Effector memory CD8-positive, alpha-beta T cell (primary cell): Measurements from ENCODE around the gene ITPR1.

ENCODE experiments used
- ATAC-seq: fragments of 150-1000 bp; cut with Tn5 transposase; replicated peaks from 2 replicates; pipeline ENCODE4 v1.10.0; 2021; ENCODE audit warnings: mild to moderate bottlenecking, moderate library complexity
- DNase-seq, 3 experiments: peaks; one replicate each; pipeline ENCODE4 v3.0.0; 2021
- H3K27ac Mint-ChIP-seq, 2 donors: one replicate each; pipeline ENCODE4 v1.8.0; 2022; ENCODE audit warnings: mild to moderate bottlenecking in 2 of 2, mixed read lengths in 2 of 2, moderate library complexity in 2 of 2
- H3K27me3 Mint-ChIP-seq, 2 donors: one replicate each; pipeline ENCODE4 v1.8.0; 2022; ENCODE audit warnings: mixed read lengths in 2 of 2
- H3K36me3 Mint-ChIP-seq: one replicate; pipeline ENCODE4 v1.8.0; 2022; ENCODE audit warnings: mild to moderate bottlenecking, moderate library complexity, mixed read lengths; ENCODE audit not compliant: insufficient read depth
- H3K4me1 Mint-ChIP-seq, 2 donors: one replicate each; pipeline ENCODE4 v1.8.0; 2022; ENCODE audit warnings: low read depth in 2 of 2, mixed read lengths in 2 of 2
- H3K4me3 Mint-ChIP-seq, 2 donors: one replicate each; pipeline ENCODE4 v1.8.0; 2022; ENCODE audit warnings: mild to moderate bottlenecking in 2 of 2, mixed read lengths in 2 of 2, moderate library complexity in 2 of 2
- H3K9me3 Mint-ChIP-seq, 2 donors: one replicate each; pipeline ENCODE4 v1.8.0; 2022; ENCODE audit warnings: mixed read lengths in 2 of 2

ITPR1 gene

DNA sequence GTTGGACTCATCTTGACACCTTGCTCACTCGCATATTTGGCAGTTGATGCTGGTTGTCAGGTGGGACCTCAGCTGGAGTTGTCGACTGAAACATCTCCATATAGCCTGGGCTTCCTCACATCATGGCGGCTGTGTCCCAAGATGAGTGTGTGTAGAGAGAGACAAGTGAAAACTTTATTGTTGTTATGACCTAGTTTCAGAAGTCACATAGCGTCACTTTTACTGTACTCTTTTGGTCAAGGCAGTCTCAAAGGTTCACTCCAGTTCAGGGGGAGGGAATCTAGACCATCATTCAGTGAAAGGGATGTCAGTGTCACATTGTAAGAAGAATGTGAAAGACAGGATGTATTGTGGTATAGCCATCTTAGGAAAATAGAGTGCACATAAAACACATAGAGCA is 214.2 kb downstream of the ITPR1 start:
- DNase-seq (no peak), ATAC-seq (no peak)
- Mint-ChIP-seq H3K36me3 (peaks cover 18% of the 10 kb centered on the region), H3K9me3 (no peaks in the 10 kb centered on the region), H3K27ac (peak overlapping the region in 1 of 2 donors; percentile 63), H3K4me1 (peaks cover 3 to 5% of the 10 kb centered on the region in 2 donors), H3K4me3 (no peak overlapping the region), H3K27me3 (no peaks in the 10 kb centered on the region)

DNA sequence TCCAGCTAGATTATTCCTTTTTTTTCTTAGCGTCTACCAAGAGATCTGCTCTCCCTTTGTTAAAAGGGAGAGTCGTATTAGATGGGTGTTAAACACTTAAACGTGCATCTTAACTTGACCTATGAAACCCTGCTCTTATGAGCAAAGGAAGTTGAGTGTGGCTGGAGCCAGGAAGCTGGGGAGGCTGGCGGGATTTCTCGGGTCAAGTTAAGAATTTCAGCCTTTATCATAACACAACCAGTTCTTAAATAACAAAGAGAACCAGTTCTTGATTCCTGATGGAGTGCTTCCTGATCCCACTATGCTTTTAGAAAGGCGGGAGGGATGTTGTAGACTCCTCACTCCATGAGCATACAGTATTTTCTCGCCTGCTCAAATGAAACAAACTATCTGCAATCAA is 215.1 kb downstream of the ITPR1 start:
- H3K9me3 Mint-ChIP-seq, result no peaks in the 10 kb centered on the region
- ATAC-seq (no peak), DNase-seq (no peak)
- no peaks in the 10 kb centered on the region for H3K27me3 Mint-ChIP-seq
- H3K4me1 Mint-ChIP-seq, result peaks cover 3 to 5% of the 10 kb centered on the region in 2 donors
- H3K4me3 Mint-ChIP-seq, result no peak overlapping the region
- peaks cover 12% of the 10 kb centered on the region for H3K36me3 Mint-ChIP-seq
- peak overlapping the region in 1 of 2 donors; percentile 5 for H3K27ac Mint-ChIP-seq

DNA sequence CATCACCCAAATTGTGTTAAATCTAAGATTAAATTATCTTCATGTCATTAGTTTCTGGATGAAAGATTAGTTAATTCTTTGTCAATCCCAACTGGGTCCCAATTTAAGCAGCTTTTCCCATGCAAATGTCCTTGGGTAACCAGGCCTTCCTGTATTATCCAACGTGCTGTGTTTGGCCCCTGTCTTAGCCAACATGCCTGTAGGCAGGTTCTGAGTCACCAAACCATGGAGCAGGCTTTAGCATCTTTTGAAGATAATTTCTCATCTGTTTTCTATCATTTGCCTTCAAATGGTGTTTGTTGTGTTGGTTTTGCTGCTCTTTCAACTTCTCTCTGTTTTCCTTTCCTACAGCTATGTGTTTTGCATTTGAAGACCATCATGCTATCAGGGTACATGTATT is 216.2 kb downstream of the ITPR1 start:
- H3K27me3 Mint-ChIP-seq, result no peaks in the 10 kb centered on the region
- H3K27ac Mint-ChIP-seq, result no peak overlapping the region
- ATAC-seq (no peak), DNase-seq (no peak)
- peaks cover 16% of the 10 kb centered on the region for H3K36me3 Mint-ChIP-seq
- H3K9me3 Mint-ChIP-seq, result no peaks in the 10 kb centered on the region
- H3K4me1 Mint-ChIP-seq, result peaks cover 5% of the 10 kb centered on the region in 2 donors
- no peak overlapping the region for H3K4me3 Mint-ChIP-seq

DNA sequence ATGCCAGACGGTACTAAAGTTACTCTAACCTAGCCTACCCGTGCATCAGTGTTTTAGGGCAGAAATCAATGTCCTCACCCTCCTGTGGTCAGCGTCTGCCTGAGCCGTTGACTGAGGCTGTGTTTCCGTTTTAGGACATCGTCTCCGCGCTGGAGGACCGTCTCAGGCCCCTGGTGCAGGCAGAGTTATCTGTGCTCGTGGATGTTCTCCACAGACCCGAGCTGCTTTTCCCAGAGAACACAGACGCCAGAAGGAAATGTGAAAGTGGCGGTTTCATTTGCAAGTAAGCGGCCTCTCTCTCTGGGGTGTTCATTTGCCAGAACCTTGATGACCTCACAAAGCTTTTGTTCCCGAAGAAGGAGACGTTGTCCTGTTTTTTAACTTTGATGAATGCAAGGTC is 217.0 kb downstream of the ITPR1 start:
- Mint-ChIP-seq H3K27ac (no peak overlapping the region), H3K27me3 (no peaks in the 10 kb centered on the region)

DNA sequence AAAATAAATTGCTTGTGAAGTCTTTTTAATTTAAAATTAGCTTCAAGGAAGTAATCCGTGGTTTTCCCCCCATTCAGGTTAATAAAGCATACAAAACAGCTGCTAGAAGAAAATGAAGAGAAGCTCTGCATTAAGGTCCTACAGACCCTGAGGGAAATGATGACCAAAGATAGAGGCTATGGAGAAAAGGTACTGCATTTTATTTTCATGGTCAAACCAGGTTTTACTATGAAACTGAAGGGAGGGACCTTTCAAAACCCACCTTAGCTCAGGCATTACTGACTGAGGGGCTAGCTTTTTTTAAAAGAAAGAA is 218.5 kb downstream of the ITPR1 start:
- Mint-ChIP-seq H3K9me3 (no peaks in the 10 kb centered on the region), H3K27ac (no peak overlapping the region), H3K36me3 (peaks cover 16% of the 10 kb centered on the region), H3K4me1 (peaks cover 5% of the 10 kb centered on the region in 2 donors), H3K27me3 (no peaks in the 10 kb centered on the region), H3K4me3 (no peak overlapping the region)
- no peak for DNase-seq
- ATAC-seq, result no peak

More for the DNA sequence above, 217.0 kb downstream of the ITPR1 start:
- no peak for ATAC-seq
- H3K9me3 Mint-ChIP-seq, result no peaks in the 10 kb centered on the region
- DNase-seq, result no peak
- peaks cover 15% of the 10 kb centered on the region for H3K36me3 Mint-ChIP-seq
- peaks cover 5% of the 10 kb centered on the region in 2 donors for H3K4me1 Mint-ChIP-seq
- H3K4me3 Mint-ChIP-seq, result no peak overlapping the region

DNA sequence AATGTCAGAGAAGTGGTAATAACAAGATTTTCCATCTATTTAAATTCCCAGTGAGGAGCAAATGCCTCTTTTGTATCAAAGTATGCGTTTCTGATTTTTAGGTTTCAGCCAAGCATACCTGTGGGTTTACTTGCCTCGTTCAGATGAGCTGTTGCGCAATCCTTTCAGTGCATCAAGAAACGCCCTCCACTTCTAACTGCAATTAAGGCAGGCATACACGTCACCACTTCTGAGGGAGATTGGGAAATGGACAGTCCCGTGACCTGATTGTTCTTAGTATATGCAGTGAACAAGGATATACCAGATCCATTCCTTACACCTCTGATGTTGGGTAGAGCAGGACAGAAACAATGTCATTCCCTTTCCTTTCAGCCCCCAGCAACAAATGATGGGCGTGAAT is 219.0 kb downstream of the ITPR1 start:
- peaks cover 16% of the 10 kb centered on the region for H3K36me3 Mint-ChIP-seq
- H3K27ac Mint-ChIP-seq, result no peak overlapping the region
- H3K27me3 Mint-ChIP-seq, result no peaks in the 10 kb centered on the region
- DNase-seq (no peak), ATAC-seq (no peak)
- H3K9me3 Mint-ChIP-seq, result no peaks in the 10 kb centered on the region
- H3K4me1 Mint-ChIP-seq, result peaks cover 5% of the 10 kb centered on the region in 2 donors
- no peak overlapping the region for H3K4me3 Mint-ChIP-seq

DNA sequence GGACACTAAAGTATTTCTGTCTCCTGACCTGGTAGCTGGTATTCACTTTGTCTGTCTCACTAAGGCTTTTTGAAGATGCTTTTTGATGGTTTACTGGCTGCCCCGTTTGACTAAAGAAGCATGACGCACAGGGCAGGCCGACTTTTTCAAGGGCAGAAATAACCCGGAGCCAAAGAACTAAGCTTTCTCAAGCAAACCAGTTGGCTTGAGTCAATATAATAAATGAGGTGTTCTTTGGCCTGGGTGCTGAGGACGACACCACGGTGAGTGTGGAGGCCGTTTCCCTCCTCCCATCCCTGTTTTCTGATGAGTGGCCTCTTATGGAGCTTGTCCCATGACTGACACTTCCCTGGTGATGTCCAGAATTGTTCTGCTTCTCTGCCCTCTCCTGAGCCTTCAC is 220.9 kb downstream of the ITPR1 start:
- Mint-ChIP-seq H3K4me1 (peaks cover 2 to 5% of the 10 kb centered on the region in 2 donors), H3K4me3 (no peak overlapping the region), H3K36me3 (peaks cover 16% of the 10 kb centered on the region), H3K27me3 (no peaks in the 10 kb centered on the region), H3K27ac (no peak overlapping the region), H3K9me3 (no peaks in the 10 kb centered on the region)
- ATAC-seq (no peak), DNase-seq (no peak)

DNA sequence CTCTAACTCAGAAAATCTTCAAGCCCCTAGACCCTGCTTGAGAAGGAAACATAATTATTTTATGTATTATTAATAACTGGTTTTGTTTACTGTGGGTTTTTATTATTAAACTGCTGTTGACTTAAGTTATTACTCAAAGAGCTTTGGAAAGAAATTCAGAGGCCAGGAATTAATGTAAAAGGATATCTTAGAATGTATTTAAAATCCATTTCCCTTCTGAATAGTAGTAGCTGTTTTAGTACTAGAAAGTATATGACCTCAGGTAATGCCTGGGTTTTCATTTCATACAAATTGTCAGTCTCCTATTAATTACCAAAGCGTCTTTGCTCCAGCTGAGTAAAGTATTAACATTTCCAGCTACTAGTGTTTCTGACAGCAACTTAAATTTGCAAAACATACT is 223.1 kb downstream of the ITPR1 start:
- no peak for DNase-seq
- H3K4me1 Mint-ChIP-seq, result peaks cover 2 to 3% of the 10 kb centered on the region in 2 donors
- peaks cover 16% of the 10 kb centered on the region for H3K36me3 Mint-ChIP-seq
- H3K4me3 Mint-ChIP-seq, result no peak overlapping the region
- H3K27ac Mint-ChIP-seq, result no peak overlapping the region
- H3K9me3 Mint-ChIP-seq, result no peaks in the 10 kb centered on the region
- no peaks in the 10 kb centered on the region for H3K27me3 Mint-ChIP-seq
- no peak for ATAC-seq

DNA sequence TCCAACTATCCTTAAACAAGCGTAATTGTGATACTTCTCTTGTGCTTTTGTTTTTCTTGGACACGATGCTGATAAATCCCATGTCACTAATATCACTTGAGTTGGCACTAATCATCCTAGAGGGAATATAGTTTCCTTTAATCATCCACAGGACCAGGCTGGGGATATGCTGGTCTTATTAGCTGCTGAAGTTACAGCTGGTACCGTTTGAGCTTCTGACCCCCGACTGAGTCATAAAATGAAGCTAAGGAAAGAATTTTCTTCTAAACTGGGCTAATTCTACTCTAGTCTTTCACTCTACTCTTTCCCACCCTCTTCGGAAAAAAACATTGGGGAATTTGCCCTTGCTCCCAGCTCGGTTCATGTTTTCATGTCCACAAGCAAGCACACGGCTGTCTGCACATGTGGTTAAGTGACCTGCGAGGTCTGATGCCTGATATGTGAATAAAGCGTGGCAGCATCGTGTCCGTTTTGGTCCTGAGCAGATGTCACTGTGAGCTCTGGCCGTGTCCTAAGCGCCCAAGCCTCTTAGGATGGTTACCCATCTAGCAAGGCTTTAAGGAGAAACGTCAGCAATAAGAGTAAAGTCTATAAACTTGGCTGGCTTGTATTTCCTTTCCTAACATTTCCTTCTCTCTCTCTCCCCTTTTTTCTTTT is 223.7 kb downstream of the ITPR1 start:
- no peak for ATAC-seq
- Mint-ChIP-seq H3K4me3 (no peak overlapping the region), H3K9me3 (no peaks in the 10 kb centered on the region), H3K27ac (no peak overlapping the region), H3K27me3 (no peaks in the 10 kb centered on the region), H3K36me3 (peaks cover 16% of the 10 kb centered on the region), H3K4me1 (peaks cover 0 to 2% of the 10 kb centered on the region in 2 donors)
- DNase-seq, result no peak

DNA sequence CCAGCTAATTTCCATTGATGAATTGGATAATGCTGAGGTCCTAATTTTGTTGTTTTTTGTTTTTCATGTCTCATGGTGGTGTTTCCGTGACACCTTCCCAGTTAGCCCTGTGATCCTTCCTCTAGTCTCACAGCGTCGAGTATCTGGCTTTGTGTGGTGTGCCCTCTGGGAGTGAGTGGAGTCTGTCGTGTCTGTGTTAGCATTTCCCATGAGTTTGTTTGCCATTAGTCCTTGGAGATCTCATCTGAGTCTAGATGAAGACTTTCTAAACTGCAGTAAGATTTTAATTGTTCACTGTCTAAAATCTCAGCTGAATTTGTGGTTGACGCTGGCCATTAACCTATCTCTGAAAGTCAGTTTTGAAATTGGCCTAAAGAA is 224.2 kb downstream of the ITPR1 start:
- no peaks in the 10 kb centered on the region for H3K9me3 Mint-ChIP-seq
- peaks cover 0 to 2% of the 10 kb centered on the region in 2 donors for H3K4me1 Mint-ChIP-seq
- peaks cover 16% of the 10 kb centered on the region for H3K36me3 Mint-ChIP-seq
- no peaks in the 10 kb centered on the region for H3K27me3 Mint-ChIP-seq
- no peak overlapping the region for H3K4me3 Mint-ChIP-seq
- H3K27ac Mint-ChIP-seq, result no peak overlapping the region
- DNase-seq (no peak), ATAC-seq (no peak)

DNA sequence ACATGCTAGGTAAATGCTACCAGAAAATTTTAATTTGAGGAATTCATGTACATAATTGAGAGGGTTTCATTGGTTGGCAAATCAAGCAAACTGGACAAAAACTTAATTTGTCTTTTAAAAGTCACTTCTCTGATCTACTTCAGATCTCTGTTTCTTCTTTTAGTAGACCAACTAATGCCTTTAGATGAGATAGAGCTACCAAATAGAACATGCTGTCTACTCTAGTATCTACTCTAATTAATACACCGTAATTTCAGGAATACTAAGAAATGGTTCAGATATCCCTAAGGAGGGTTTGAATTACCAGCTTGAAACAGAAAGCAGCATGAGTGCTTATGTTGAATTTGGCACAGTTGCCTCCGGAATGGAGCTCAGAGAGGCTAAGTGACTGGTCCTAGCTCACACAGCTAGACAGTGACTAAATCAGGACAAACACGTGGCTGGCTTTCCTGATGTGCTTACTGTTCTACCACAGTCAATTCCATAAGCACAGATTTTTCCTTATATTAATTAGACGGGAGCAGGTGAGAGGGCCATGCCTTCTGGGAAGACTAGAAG is 225.1 kb downstream of the ITPR1 start:
- Mint-ChIP-seq H3K4me1 (peaks cover 0 to 2% of the 10 kb centered on the region in 2 donors), H3K27me3 (no peaks in the 10 kb centered on the region), H3K9me3 (no peaks in the 10 kb centered on the region), H3K27ac (no peak overlapping the region), H3K4me3 (no peak overlapping the region), H3K36me3 (peaks cover 16% of the 10 kb centered on the region)
- DNase-seq (no peak), ATAC-seq (no peak)

DNA sequence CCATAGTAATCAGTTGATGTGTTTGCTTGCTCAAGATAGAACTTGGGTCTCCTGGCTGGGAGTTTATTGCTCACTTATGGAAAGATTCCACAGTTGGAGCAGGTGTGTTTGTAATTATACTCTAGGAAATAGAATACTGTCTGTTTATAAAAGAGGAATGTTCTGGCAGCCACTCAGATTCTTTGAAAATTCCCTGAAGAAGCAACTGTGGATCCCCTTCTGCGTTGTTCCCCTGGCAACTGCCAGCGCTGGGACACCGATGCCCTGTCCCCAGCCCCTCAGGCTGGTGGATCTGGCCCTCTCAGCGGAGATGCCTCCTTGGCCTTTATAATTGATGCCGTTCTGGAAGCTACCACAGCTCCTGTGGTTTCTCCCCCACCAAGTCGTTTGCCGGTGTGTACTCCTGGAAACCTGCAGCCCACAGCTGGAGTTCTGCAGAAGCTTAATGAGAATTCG is 225.9 kb downstream of the ITPR1 start:
- peaks cover 15% of the 10 kb centered on the region for H3K36me3 Mint-ChIP-seq
- H3K27me3 Mint-ChIP-seq, result no peaks in the 10 kb centered on the region
- ATAC-seq (no peak), DNase-seq (no peak)
- H3K4me1 Mint-ChIP-seq, result peaks cover 0 to 2% of the 10 kb centered on the region in 2 donors
- no peak overlapping the region for H3K27ac Mint-ChIP-seq
- H3K9me3 Mint-ChIP-seq, result no peaks in the 10 kb centered on the region
- H3K4me3 Mint-ChIP-seq, result no peak overlapping the region

DNA sequence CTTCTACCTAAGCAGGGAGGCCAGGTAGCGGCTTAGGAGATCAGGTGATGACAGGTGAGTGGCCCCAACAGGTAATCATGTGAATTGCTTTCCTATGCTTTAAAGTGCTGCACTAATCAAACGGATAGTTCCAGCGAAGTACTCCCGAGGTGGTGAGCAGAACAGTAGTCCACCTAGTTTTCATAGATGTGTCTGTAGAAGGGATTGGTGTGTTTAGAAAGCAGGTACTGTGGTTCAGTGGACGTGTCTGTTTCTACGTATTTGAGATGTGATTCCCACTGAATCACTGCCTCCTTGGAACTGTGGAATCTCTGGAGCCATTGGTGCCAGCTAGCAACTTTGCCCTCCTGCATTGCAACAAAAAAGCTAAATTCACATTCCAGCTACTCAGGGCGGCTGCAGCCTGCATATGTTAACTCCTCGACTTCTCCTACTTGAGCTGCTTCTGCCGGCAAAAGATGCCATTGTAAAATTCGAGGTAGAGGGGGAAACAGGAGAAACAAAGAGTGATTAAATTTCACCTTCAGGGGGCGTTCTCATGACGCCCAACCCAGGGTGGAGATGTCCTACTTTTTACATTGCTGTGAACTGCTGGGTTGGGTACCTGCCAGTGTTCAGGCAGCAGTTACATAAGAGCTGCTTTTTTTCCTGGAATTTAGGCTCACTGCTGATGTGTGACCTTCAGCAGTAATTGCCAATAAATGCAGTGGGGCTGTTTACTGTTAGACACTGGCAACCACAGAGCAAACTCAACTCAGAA is 227.3 kb downstream of the ITPR1 start:
- peaks cover 8% of the 10 kb centered on the region for H3K36me3 Mint-ChIP-seq
- H3K27ac Mint-ChIP-seq, result peak overlapping the region in 1 of 2 donors; percentile 70
- no peaks in the 10 kb centered on the region for H3K9me3 Mint-ChIP-seq
- DNase-seq (peak in 2 of 3 experiments; percentile 18 to 27), ATAC-seq (peak; percentile 85)
- no peaks in the 10 kb centered on the region for H3K27me3 Mint-ChIP-seq
- no peak overlapping the region for H3K4me3 Mint-ChIP-seq
- peaks cover 0 to 4% of the 10 kb centered on the region in 2 donors for H3K4me1 Mint-ChIP-seq

DNA sequence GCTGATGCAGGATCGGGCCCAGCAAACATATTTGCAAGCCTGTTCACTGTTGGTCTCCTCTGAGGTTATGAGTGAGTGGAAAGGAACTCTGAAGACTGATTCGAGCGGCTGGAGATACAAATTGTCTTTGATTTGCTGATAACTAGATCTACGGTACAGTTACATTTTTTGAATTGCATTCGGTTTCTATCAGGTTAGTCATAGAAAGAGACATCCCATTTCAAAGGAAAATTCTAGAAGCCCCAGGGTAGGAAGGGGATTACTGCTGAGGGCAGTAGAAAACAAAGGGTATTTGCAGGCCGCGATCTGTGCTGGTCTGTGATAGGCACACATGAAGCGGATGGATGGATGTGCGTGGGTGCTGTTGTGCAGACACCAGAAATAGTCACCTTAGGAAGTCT is 228.4 kb downstream of the ITPR1 start:
- Mint-ChIP-seq H3K36me3 (peaks cover 5% of the 10 kb centered on the region), H3K27ac (peak overlapping the region; percentile 33 to 70)

More for the DNA sequence above, 228.4 kb downstream of the ITPR1 start:
- Mint-ChIP-seq H3K4me1 (peaks cover 0 to 4% of the 10 kb centered on the region in 2 donors), H3K9me3 (no peaks in the 10 kb centered on the region), H3K4me3 (no peak overlapping the region), H3K27me3 (no peaks in the 10 kb centered on the region)
- DNase-seq (no peak), ATAC-seq (no peak)
